Smooth muscle cell of trachea (primary cell): ENCODE data around the gene SPON1. TPM values are rescaled to one million over a fixed set of nuclear protein-coding genes. Genes with fewer than 3 reads are reported as not detected.

Source experiments
- total RNA-seq: library from RNA; depleted of rRNA; stranded (reverse); fragments of >200 nt; gene quantifications from 2 replicates; pipeline ENCODE4 v1.2.1, GENCODE V29; 2014

The SPON1 gene
- 0.44 and 0.66 TPM in 2 replicates for total RNA-seq

DNA sequence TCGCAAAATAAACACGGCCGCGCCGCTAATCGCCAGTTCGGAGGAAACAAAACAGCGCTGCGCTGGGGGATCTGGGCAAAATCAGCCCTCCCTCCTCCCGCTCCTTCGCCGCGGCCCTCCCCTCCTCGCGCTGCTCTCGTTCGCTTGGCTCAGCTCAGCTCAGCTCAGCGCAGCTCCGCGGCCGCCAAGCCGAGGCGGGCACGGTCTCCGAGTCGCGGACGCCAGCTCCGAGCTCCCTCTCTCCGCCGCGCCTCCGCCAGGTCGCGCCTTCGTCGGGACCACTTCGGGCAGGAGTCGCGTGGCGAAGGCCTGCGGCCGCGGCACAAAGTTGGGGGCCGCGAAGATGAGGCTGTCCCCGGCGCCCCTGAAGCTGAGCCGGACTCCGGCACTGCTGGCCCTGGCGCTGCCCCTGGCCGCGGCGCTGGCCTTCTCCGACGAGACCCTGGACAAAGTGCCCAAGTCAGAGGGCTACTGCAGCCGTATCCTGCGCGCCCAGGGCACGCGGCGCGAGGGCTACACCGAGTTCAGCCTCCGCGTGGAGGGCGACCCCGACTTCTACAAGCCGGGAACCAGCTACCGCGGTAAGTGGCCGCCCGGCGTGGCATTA is at the start of gene SPON1:
Gene SPON1 (plus strand): TSS at position 162 of the 607 bp plus-strand sequence. CDS start 182 bp downstream, at position 344.

